Memory B cell (primary cell): Measurements from ENCODE around the gene PPP4R1.

Experiments
- ATAC-seq: fragments of 150-1000 bp; cut with Tn5 transposase; 2 replicates; pipeline ENCODE4 v1.10.0; 2021; ENCODE audit warnings: low read depth, mild to moderate bottlenecking, moderate library complexity
- DNase-seq, 2 donors: peaks; one replicate each; pipeline ENCODE4 v3.0.0; 2022; ENCODE audit warnings: low spot score in 2 of 2
- H3K27ac Mint-ChIP-seq: one replicate; pipeline ENCODE4 v1.8.0; 2022; ENCODE audit warnings: mild to moderate bottlenecking, moderate library complexity, mixed read lengths
- H3K27me3 Mint-ChIP-seq: one replicate; pipeline ENCODE4 v1.8.0; 2022; ENCODE audit warnings: mixed read lengths
- H3K36me3 Mint-ChIP-seq: one replicate; pipeline ENCODE4 v1.8.0; 2022; ENCODE audit warnings: mild to moderate bottlenecking, mixed read lengths
- H3K4me1 Mint-ChIP-seq: one replicate; pipeline ENCODE4 v1.8.0; 2022; ENCODE audit warnings: mixed read lengths
- H3K4me3 Mint-ChIP-seq: one replicate; pipeline ENCODE4 v1.8.0; 2022; ENCODE audit warnings: mild to moderate bottlenecking, moderate library complexity, mixed read lengths
- H3K9me3 Mint-ChIP-seq: one replicate; pipeline ENCODE4 v1.8.0; 2022; ENCODE audit warnings: mixed read lengths

The PPP4R1 gene, protein sequence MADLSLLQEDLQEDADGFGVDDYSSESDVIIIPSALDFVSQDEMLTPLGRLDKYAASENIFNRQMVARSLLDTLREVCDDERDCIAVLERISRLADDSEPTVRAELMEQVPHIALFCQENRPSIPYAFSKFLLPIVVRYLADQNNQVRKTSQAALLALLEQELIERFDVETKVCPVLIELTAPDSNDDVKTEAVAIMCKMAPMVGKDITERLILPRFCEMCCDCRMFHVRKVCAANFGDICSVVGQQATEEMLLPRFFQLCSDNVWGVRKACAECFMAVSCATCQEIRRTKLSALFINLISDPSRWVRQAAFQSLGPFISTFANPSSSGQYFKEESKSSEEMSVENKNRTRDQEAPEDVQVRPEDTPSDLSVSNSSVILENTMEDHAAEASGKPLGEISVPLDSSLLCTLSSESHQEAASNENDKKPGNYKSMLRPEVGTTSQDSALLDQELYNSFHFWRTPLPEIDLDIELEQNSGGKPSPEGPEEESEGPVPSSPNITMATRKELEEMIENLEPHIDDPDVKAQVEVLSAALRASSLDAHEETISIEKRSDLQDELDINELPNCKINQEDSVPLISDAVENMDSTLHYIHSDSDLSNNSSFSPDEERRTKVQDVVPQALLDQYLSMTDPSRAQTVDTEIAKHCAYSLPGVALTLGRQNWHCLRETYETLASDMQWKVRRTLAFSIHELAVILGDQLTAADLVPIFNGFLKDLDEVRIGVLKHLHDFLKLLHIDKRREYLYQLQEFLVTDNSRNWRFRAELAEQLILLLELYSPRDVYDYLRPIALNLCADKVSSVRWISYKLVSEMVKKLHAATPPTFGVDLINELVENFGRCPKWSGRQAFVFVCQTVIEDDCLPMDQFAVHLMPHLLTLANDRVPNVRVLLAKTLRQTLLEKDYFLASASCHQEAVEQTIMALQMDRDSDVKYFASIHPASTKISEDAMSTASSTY

DNA sequence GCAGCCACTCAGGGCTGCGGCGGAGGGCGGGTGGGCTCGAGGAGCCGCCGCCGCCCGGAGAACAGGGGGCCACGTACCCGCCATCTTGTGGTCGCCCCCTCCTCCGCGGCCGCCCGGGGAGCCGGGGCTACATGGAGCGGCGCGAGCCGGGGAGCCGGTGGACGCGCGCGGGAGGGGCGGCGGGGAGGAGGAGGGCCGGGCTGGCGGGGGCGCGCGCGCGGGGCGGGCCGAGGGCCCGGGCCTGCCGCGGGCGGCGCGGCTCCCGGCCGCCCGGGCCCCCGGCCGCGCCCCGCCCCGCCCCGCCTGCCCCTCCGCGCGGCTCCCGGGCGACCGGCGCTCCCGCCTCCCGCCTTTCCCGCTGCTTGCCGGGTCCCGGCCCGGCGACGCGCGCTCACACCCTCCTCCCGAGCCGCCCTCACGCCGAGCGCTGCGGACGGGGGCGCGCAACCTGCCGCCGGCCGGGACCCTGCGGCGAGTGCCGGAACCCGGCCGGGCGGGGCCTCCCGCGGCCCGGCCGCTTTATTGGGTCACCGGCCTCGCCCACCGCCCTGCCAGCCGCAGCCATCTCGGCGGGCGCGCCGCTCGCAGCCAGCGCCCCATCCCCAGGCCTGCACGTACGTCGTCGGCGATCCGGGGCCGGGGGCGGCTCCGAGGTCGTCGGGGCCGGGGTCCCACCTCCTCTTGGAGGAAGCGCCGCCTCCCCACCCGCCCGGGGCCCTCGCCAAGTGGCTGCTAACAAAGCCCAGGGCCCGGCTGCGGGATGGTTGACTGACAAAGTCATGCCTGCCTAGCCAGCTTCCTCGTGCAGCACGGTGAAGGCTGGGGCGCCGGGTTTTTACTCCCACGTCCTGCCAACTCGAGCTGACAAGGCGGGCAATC is at the start of gene PPP4R1:
TSS of gene PPP4R1 (minus strand) at position 159 of the 879 bp plus-strand sequence. CDS start at position 84, 75 bp downstream.
- peak within 1 kb of the TSS; percentile 95 for H3K27ac Mint-ChIP-seq
- H3K4me1 Mint-ChIP-seq = peaks cover 25% of the 10 kb centered on the region
- no peaks in the 10 kb centered on the region for H3K9me3 Mint-ChIP-seq
- H3K27me3 Mint-ChIP-seq = no peaks in the 10 kb centered on the region
- peaks cover 8% of the 10 kb centered on the region for H3K36me3 Mint-ChIP-seq
- peak; percentile 60 to 65 for DNase-seq
- ATAC-seq = peak; percentile 72
- peak within 1 kb of the TSS; percentile 85 for H3K4me3 Mint-ChIP-seq

DNA sequence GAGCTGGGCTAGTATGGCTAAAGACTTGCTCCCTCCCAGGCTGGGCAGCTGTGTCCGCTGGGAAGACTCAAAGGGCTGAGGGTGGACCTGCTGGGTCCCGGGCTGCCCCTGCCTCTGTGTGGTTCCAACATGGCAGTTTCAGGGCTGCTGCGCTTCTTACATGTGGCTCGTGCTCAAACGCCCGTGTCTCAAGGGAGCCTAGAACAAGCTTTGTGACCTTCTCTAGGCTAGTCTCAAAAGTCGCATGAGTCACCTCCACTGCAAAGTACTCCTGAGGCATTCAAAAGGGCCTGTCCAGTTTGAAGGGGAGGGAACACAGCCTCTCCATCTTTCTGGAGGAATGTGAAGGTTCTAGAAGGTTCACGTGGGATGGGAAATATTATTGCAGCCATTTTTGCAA is 49.0 kb upstream of the PPP4R1 start:
- Mint-ChIP-seq H3K9me3 (no peaks in the 10 kb centered on the region), H3K4me3 (no peak overlapping the region), H3K27me3 (peaks cover 3% of the 10 kb centered on the region), H3K27ac (no peak overlapping the region), H3K36me3 (no peaks in the 10 kb centered on the region), H3K4me1 (no peaks in the 10 kb centered on the region)
- no peak for DNase-seq
- ATAC-seq = no peak

GRCh38 chr18:9661564-9661963 is 47.2 kb upstream of the PPP4R1 start:
- Mint-ChIP-seq H3K36me3 (no peaks in the 10 kb centered on the region), H3K4me1 (no peaks in the 10 kb centered on the region), H3K4me3 (no peak overlapping the region), H3K27me3 (peaks cover 3% of the 10 kb centered on the region), H3K9me3 (no peaks in the 10 kb centered on the region), H3K27ac (no peak overlapping the region)
- ATAC-seq (no peak), DNase-seq (no peak)

- H3K4me3 Mint-ChIP-seq = no peak overlapping the region
- no peaks in the 10 kb centered on the region for H3K4me1 Mint-ChIP-seq
- DNase-seq = no peak
- H3K27ac Mint-ChIP-seq = no peak overlapping the region
- peaks cover 6% of the 10 kb centered on the region for H3K27me3 Mint-ChIP-seq
- no peaks in the 10 kb centered on the region for H3K9me3 Mint-ChIP-seq
- ATAC-seq = no peak
- no peaks in the 10 kb centered on the region for H3K36me3 Mint-ChIP-seq
These were observed 45.4 kb upstream of the PPP4R1 start for GRCh38 chr18:9659499-9660375.

GRCh38 chr18:9658087-9658641 is 43.8 kb upstream of the PPP4R1 start:
- H3K27ac Mint-ChIP-seq = no peak overlapping the region
- no peak for DNase-seq
- peaks cover 6% of the 10 kb centered on the region for H3K27me3 Mint-ChIP-seq
- H3K4me1 Mint-ChIP-seq = no peaks in the 10 kb centered on the region
- no peaks in the 10 kb centered on the region for H3K36me3 Mint-ChIP-seq
- ATAC-seq = no peak
- H3K9me3 Mint-ChIP-seq = no peaks in the 10 kb centered on the region
- no peak overlapping the region for H3K4me3 Mint-ChIP-seq

DNA sequence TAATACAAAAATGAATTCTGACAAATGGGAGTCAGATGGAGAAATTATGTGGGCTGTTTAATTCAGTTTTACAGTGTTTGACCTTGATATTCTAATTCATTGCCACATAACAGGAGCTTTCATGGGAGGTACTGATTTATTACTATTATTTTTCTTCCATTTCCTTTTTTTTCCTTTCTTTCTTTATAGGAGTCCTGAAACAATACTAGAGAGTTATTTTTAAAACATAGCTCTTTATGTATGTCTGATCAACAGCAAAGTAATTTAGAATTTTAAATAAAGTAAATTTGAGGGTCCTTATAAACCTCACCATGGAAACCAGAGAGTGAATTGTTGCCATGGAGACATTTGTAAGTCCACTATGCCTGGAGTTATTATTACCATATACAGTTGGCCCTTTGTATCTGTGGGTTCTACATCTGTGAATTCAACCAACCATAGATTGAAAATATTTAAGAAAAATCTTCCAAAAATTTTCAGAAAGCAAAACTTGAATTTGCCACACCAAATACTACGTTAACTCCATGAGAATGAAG is 40.9 kb upstream of the PPP4R1 start:
- Mint-ChIP-seq H3K4me1 (no peaks in the 10 kb centered on the region), H3K4me3 (no peak overlapping the region), H3K9me3 (no peaks in the 10 kb centered on the region), H3K27ac (no peak overlapping the region), H3K36me3 (peaks cover 2% of the 10 kb centered on the region), H3K27me3 (peaks cover 10% of the 10 kb centered on the region)
- DNase-seq (no peak), ATAC-seq (no peak)

DNA sequence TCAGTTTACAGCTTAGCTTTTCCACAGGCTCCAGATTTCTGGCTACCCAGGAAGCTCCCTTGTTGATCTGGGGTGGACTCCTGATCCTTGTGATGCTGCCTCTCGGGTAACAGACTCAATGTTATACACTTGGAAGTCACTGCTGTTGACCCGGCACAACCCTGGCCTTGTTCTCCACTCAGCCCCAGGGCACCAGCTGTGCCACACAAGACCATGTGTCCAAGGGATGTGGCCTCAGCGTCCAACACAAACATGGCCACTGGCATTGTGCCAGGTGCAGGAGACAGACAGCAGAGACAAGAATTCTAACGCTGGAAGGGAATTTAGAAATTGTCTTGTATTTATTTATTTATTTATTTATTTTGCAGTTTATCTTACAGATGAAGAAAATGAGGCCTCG is 39.0 kb upstream of the PPP4R1 start:
- no peak overlapping the region for H3K27ac Mint-ChIP-seq
- H3K27me3 Mint-ChIP-seq = peaks cover 7% of the 10 kb centered on the region
- no peak overlapping the region for H3K4me3 Mint-ChIP-seq
- DNase-seq (no peak), ATAC-seq (no peak)
- H3K36me3 Mint-ChIP-seq = peaks cover 2% of the 10 kb centered on the region
- no peaks in the 10 kb centered on the region for H3K4me1 Mint-ChIP-seq
- H3K9me3 Mint-ChIP-seq = no peaks in the 10 kb centered on the region

GRCh38 chr18:9649164-9649540 is 34.8 kb upstream of the PPP4R1 start:
- Mint-ChIP-seq H3K27ac (no peak overlapping the region), H3K4me1 (no peaks in the 10 kb centered on the region), H3K36me3 (peaks cover 2% of the 10 kb centered on the region), H3K4me3 (no peak overlapping the region), H3K27me3 (peaks cover 4% of the 10 kb centered on the region), H3K9me3 (no peaks in the 10 kb centered on the region)
- ATAC-seq (no peak), DNase-seq (no peak)

DNA sequence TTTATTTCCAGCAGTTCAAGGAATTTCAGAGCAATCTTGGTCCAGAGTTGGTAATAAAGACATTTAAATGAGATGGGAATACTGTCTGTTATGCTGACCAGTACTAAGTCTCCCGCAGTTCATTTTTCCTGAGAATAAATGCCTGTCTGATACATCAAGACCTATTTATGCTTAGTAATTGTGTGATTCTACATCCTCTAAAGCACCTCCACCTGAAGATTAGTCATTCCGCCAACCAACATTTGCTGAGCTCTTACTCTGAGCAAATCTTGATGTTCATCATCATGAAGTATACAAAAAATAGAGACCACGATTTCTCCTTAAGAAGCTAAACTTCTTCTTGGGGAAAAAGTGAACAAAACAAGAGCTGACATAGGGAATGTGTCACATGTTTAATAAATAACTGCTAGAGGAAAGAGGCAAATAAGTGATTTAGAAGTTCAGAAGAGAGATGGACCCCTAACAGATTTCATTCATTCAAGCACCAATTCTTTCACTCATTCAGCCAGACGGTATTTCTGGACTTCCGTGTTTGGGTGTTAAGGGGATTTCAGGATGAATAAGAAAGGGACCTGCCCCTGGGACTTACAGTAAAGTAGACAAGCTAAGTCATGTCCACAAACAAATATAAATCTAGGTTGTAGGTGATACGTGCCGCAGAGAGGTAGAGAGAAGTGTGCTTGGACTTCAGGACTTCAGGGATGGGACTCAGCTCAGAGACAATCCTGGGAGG is 34.2 kb upstream of the PPP4R1 start:
- DNase-seq (no peak), ATAC-seq (no peak)
- Mint-ChIP-seq H3K36me3 (peaks cover 2% of the 10 kb centered on the region), H3K4me1 (no peaks in the 10 kb centered on the region), H3K27me3 (peaks cover 4% of the 10 kb centered on the region), H3K4me3 (no peak overlapping the region), H3K27ac (no peak overlapping the region), H3K9me3 (no peaks in the 10 kb centered on the region)

DNA sequence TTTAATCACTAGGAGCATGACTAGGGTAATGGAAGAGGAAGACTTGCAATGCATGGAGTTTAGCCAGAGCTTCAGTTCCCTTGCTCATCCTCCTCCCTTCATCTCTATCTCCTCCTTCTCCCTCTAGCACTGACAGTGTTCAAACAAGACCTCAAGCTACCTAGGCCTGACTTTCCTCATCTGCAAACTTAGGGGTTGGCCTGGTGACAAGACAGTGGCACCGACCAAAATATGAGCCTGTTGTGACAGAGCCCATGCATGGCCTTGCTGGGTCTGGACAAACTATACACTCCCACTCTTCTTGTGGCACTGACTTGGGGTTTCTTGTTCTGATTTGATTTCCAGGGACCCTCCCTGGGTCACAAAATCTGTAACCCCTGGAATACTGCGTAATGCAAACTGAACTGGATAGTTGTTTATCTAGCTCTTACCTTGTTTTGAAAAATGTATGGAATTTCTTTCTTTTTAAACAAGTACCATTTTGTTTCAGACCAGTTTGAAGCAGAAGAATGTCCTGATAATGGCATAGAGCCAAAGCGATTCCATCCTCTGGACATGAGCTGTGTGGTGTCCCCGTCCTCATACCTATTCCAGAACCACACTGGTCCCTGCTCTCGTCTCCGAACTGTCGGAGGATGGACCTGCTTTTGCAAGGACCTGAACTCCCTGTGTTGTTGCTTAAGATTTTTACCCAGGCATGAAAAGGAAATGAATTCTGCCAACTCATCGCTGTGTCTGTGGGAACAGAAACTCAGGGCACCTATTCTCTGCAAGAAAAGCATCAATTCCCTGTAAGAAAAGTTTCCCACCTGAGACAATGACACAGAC is 33.4 kb upstream of the PPP4R1 start:
- H3K36me3 Mint-ChIP-seq = no peaks in the 10 kb centered on the region
- peaks cover 2% of the 10 kb centered on the region for H3K27me3 Mint-ChIP-seq
- ATAC-seq (no peak), DNase-seq (no peak)
- H3K4me3 Mint-ChIP-seq = no peak overlapping the region
- H3K27ac Mint-ChIP-seq = no peak overlapping the region
- no peaks in the 10 kb centered on the region for H3K9me3 Mint-ChIP-seq
- H3K4me1 Mint-ChIP-seq = no peaks in the 10 kb centered on the region

DNA sequence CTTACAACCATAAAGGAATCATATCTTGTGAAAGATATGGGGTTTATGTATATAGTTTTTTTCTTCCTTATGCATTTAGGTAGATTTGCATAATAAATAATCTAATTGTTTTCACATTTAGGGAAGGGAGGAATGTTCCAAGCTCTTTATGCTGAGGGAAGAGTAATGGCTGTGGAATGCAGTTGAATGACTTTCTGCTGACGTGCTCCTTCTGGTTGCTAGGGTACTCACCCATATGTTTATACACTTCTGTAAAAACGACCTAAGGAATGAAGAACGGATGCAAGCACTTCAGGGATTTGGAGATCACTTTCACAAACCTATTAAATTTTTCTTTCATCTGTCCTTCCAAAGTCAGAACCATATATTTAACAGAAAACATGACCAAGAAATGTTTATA is 29.2 kb upstream of the PPP4R1 start:
- Mint-ChIP-seq H3K36me3 (no peaks in the 10 kb centered on the region), H3K9me3 (no peaks in the 10 kb centered on the region), H3K27me3 (peaks cover 2% of the 10 kb centered on the region), H3K4me1 (no peaks in the 10 kb centered on the region), H3K4me3 (no peak overlapping the region), H3K27ac (no peak overlapping the region)
- DNase-seq = no peak
- ATAC-seq = no peak
